KOPT-K1 (cell line): Measurements from ENCODE around the gene WBP1L.

Experiments used
- H3K27ac ChIP-seq: fragments of 200-600 bp; sonication (generic); 2 replicates; pipeline ENCODE4 v1.5.1; 2016; ENCODE audit warnings: antibody characterized with exemption, mild to moderate bottlenecking, low read depth, low read length; ENCODE audit not compliant: poor library complexity, severe bottlenecking
- H3K36me3 ChIP-seq: fragments of 200-600 bp; sonication (generic); 2 replicates; pipeline ENCODE4 v1.5.1; 2017; ENCODE audit warnings: antibody characterized with exemption, mild to moderate bottlenecking, low read length, moderate library complexity; ENCODE audit not compliant: insufficient read depth
- H3K9me3 ChIP-seq: fragments of 200-600 bp; sonication (generic); 2 replicates; pipeline ENCODE4 v1.5.1; 2017; ENCODE audit warnings: antibody characterized with exemption, low read length, mild to moderate bottlenecking; ENCODE audit not compliant: insufficient read depth, poor library complexity, severe bottlenecking

Gene WBP1L

GRCh38 chr10:102761981-102762380 lies 18.2 kb downstream of the WBP1L start:
- Histone ChIP-seq H3K36me3 (peaks cover 4% of the 10 kb centered on the region; the same call in 1 of the 2 replicates), H3K27ac (no peak overlapping the region), H3K9me3 (peaks cover 6% of the 10 kb centered on the region)

- Histone ChIP-seq H3K9me3 (peaks cover 6% of the 10 kb centered on the region), H3K36me3 (peaks cover 4% of the 10 kb centered on the region; the same call in 1 of the 2 replicates), H3K27ac (peak overlapping the region; percentile 43)
These were observed 18.8 kb downstream of the WBP1L start for GRCh38 chr10:102762401-102763015.

GRCh38 chr10:102763037-102763607 lies 19.4 kb downstream of the WBP1L start:
- peaks cover 6% of the 10 kb centered on the region for H3K9me3 ChIP-seq
- H3K27ac ChIP-seq, result peak overlapping the region; percentile 43
- peaks cover 4% of the 10 kb centered on the region; the same call in 1 of the 2 replicates for H3K36me3 ChIP-seq

GRCh38 chr10:102764470-102765161 lies 20.9 kb downstream of the WBP1L start:
- no peak overlapping the region for H3K27ac ChIP-seq
- H3K9me3 ChIP-seq, result peaks cover 4% of the 10 kb centered on the region
- peaks cover 2% of the 10 kb centered on the region; the same call in 1 of the 2 replicates for H3K36me3 ChIP-seq

- no peaks in the 10 kb centered on the region for H3K36me3 ChIP-seq
- no peaks in the 10 kb centered on the region for H3K9me3 ChIP-seq
- H3K27ac ChIP-seq, result no peak overlapping the region
These were observed 21.6 kb downstream of the WBP1L start for GRCh38 chr10:102765336-102765735.

GRCh38 chr10:102767428-102768160 lies 23.8 kb downstream of the WBP1L start:
- Histone ChIP-seq H3K9me3 (no peaks in the 10 kb centered on the region), H3K36me3 (no peaks in the 10 kb centered on the region), H3K27ac (no peak overlapping the region)

- H3K9me3 ChIP-seq, result no peaks in the 10 kb centered on the region
- H3K36me3 ChIP-seq, result no peaks in the 10 kb centered on the region
- H3K27ac ChIP-seq, result peak overlapping the region; percentile 47
These were observed 25.8 kb downstream of the WBP1L start for GRCh38 chr10:102769375-102770107.

GRCh38 chr10:102770108-102770482 lies 26.3 kb downstream of the WBP1L start:
- Histone ChIP-seq H3K36me3 (no peaks in the 10 kb centered on the region), H3K9me3 (no peaks in the 10 kb centered on the region), H3K27ac (peak overlapping the region; percentile 47)

- H3K36me3 ChIP-seq, result no peaks in the 10 kb centered on the region
- peak overlapping the region; percentile 47 for H3K27ac ChIP-seq
- no peaks in the 10 kb centered on the region for H3K9me3 ChIP-seq
These were observed 27.0 kb downstream of the WBP1L start for GRCh38 chr10:102770792-102771191.

- no peaks in the 10 kb centered on the region for H3K36me3 ChIP-seq
- no peak overlapping the region for H3K27ac ChIP-seq
- H3K9me3 ChIP-seq, result no peaks in the 10 kb centered on the region
These were observed 29.6 kb downstream of the WBP1L start for GRCh38 chr10:102773320-102773719.

- H3K9me3 ChIP-seq, result no peaks in the 10 kb centered on the region
- H3K27ac ChIP-seq, result peak overlapping the region; percentile 85
These were observed 30.2 kb downstream of the WBP1L start for GRCh38 chr10:102773986-102774385.

GRCh38 chr10:102775201-102775934 lies 31.6 kb downstream of the WBP1L start:
- Histone ChIP-seq H3K27ac (peak overlapping the region; percentile 85), H3K36me3 (no peaks in the 10 kb centered on the region)

More at GRCh38 chr10:102773986-102774385, 30.2 kb downstream of the WBP1L start:
- H3K36me3 ChIP-seq, result no peaks in the 10 kb centered on the region

GRCh38 chr10:102775935-102776669 lies 32.4 kb downstream of the WBP1L start:
- peak overlapping the region; percentile 85 for H3K27ac ChIP-seq
- H3K9me3 ChIP-seq, result no peaks in the 10 kb centered on the region
- 0 out of 2 replicates have a peak, but pooled peaks cover 4% of the 10 kb centered on the region for H3K36me3 ChIP-seq

More at GRCh38 chr10:102775201-102775934, 31.6 kb downstream of the WBP1L start:
- H3K9me3 ChIP-seq, result no peaks in the 10 kb centered on the region
